ENCODE results near the gene NPTX1. TPM values are rescaled to one million over a fixed set of nuclear protein-coding genes. Genes with fewer than 3 reads are reported as not detected.

The NPTX1 gene
- total RNA-seq, 4 donors from 2014 or later, result 1.1 to 2.6 (median 2.3) TPM

- no peak overlapping the region for H3K4me3 ChIP-seq (ENCODE audit: low read depth, poor library complexity, severe bottlenecking)
- DNase-seq (ENCODE audit: low spot score in 2 of 2), result no peak
- TF ChIP-seq CTCF (IDR thresholded peaks at IDR 0.05) (no peak), POLR2A (IDR thresholded peaks at IDR 0.05) (no peak)
- intact Hi-C loops (cut with DNase I; ENCODE audit: low total_unique reads), result no loop called here
- 68 to 70% methylated on average over 15 of the region's 15 CpGs for whole genome bisulfite sequencing, 2 donors
Measured at GRCh38 chr17:80457236-80457856, 19.1 kb downstream of the NPTX1 start.

- 63 to 72% methylated on average over 21 of the region's 21 CpGs for whole genome bisulfite sequencing, 2 donors
- H3K4me3 ChIP-seq (ENCODE audit: low read depth, poor library complexity, severe bottlenecking), result no peak overlapping the region
- DNase-seq (ENCODE audit: low spot score in 2 of 2), result no peak
- TF ChIP-seq CTCF (IDR thresholded peaks at IDR 0.05) (no peak), POLR2A (IDR thresholded peaks at IDR 0.05) (no peak)
- intact Hi-C loops (cut with DNase I; ENCODE audit: low total_unique reads), result no loop called here
Measured at GRCh38 chr17:80456465-80457235, 19.8 kb downstream of the NPTX1 start.

GRCh38 chr17:80455784-80456183 lies 20.6 kb downstream of the NPTX1 start:
- DNase-seq (ENCODE audit: low spot score in 2 of 2), result no peak
- intact Hi-C loops (cut with DNase I; ENCODE audit: low total_unique reads), result no loop called here
- no peak overlapping the region for H3K4me3 ChIP-seq (ENCODE audit: low read depth, poor library complexity, severe bottlenecking)
- WGBS, 2 donors, result 35 to 39% methylated on average over 4 of the region's 4 CpGs
- TF ChIP-seq POLR2A (IDR thresholded peaks at IDR 0.05) (no peak), CTCF (IDR thresholded peaks at IDR 0.05) (no peak)

- TF ChIP-seq POLR2A (IDR thresholded peaks at IDR 0.05), result no peak
- no peak for TF ChIP-seq CTCF (IDR thresholded peaks at IDR 0.05)
- 5% methylated on average over 20 of the region's 20 CpGs for WGBS, 2 donors
- DNase-seq (ENCODE audit: low spot score in 2 of 2), result no peak
- intact Hi-C loops (cut with DNase I; ENCODE audit: low total_unique reads), result no loop called here
- H3K4me3 ChIP-seq (ENCODE audit: low read depth, poor library complexity, severe bottlenecking), result peak overlapping the region; percentile 70
Measured at GRCh38 chr17:80455336-80455710, 21.1 kb downstream of the NPTX1 start.

GRCh38 chr17:80454557-80455335 lies 21.7 kb downstream of the NPTX1 start:
- WGBS, 2 donors, result 0% methylated on average over 20 to 50 of the region's 88 CpGs
- peak; percentile 92 to 99 for DNase-seq (ENCODE audit: low spot score in 2 of 2)
- H3K4me3 ChIP-seq (ENCODE audit: low read depth, poor library complexity, severe bottlenecking), result peak overlapping the region; percentile 70
- TF ChIP-seq POLR2A (IDR thresholded peaks at IDR 0.05) (peak in 1 of 2 donors; percentile 38), CTCF (IDR thresholded peaks at IDR 0.05) (no peak)
- intact Hi-C loops (cut with DNase I; ENCODE audit: low total_unique reads), result no loop called here

Measured in lower leg skin (tissue), 4 donors.